ENCODE results near the gene SOCS7. TPM values are rescaled to one million over a fixed set of nuclear protein-coding genes. Genes with fewer than 3 reads are reported as not detected.

The SOCS7 gene
- total RNA-seq, 2 donors from 2014 or later, result 11.4 to 15.3 TPM

GRCh38 chr17:38442548-38442947 is 90.9 kb downstream of the SOCS7 start:
- no peaks in the 10 kb centered on the region for H3K4me1 ChIP-seq
- H3K9ac ChIP-seq (ENCODE audit: low read depth in 2 of 2, low read length in 2 of 2), result no peak overlapping the region
- no peak for DNase-seq
- no peak overlapping the region for H3K4me3 ChIP-seq
- H3K36me3 ChIP-seq, result no peaks in the 10 kb centered on the region
- TF ChIP-seq CTCF (IDR thresholded peaks at IDR 0.05), result no peak
- no peaks in the 10 kb centered on the region for H3K9me3 ChIP-seq
- H3K27ac ChIP-seq, result no peak overlapping the region
- intact Hi-C loops (cut with DNase I), result loop anchor here (5.0 kb wide), 1 partner anchor 40 kb away; no protein-coding TSS in a partner anchor
- no peaks in the 10 kb centered on the region for H3K27me3 ChIP-seq

GRCh38 chr17:38443356-38444031 is 91.8 kb downstream of the SOCS7 start:
- Histone ChIP-seq H3K4me1 (no peaks in the 10 kb centered on the region), H3K9ac (ENCODE audit: low read depth in 2 of 2, low read length in 2 of 2) (no peak overlapping the region), H3K27me3 (no peaks in the 10 kb centered on the region), H3K36me3 (no peaks in the 10 kb centered on the region), H3K27ac (no peak overlapping the region), H3K9me3 (no peaks in the 10 kb centered on the region), H3K4me3 (no peak overlapping the region)
- no peak for DNase-seq
- intact Hi-C loops (cut with DNase I), result loop anchor here (5.0 kb wide), 1 partner anchor 39 kb away; no protein-coding TSS in a partner anchor
- TF ChIP-seq CTCF (IDR thresholded peaks at IDR 0.05), result no peak

- H3K27me3 ChIP-seq, result no peaks in the 10 kb centered on the region
- TF ChIP-seq CTCF (IDR thresholded peaks at IDR 0.05), result peak; percentile 69
- H3K36me3 ChIP-seq, result no peaks in the 10 kb centered on the region
- H3K4me3 ChIP-seq, result no peak overlapping the region
- no peaks in the 10 kb centered on the region for H3K4me1 ChIP-seq
- H3K9ac ChIP-seq (ENCODE audit: low read depth in 2 of 2, low read length in 2 of 2), result no peak overlapping the region
- H3K9me3 ChIP-seq, result no peaks in the 10 kb centered on the region
- H3K27ac ChIP-seq, result no peak overlapping the region
- intact Hi-C loops (cut with DNase I), result loop anchor here (5.0 kb wide), 1 partner anchor 38 kb away; no protein-coding TSS in a partner anchor
- peak; percentile 47 for DNase-seq
Observed at GRCh38 chr17:38444151-38444550, 92.5 kb downstream of the SOCS7 start.

- Histone ChIP-seq H3K27me3 (no peaks in the 10 kb centered on the region), H3K9ac (ENCODE audit: low read depth in 2 of 2, low read length in 2 of 2) (peak overlapping the region in 1 of 2 donors; percentile 3)
- DNase-seq, result no peak
Observed at GRCh38 chr17:38447502-38448085, 96.0 kb downstream of the SOCS7 start.

GRCh38 chr17:38448208-38448771 is 96.6 kb downstream of the SOCS7 start:
- intact Hi-C loops (cut with DNase I), result no loop called here
- no peak for TF ChIP-seq CTCF (IDR thresholded peaks at IDR 0.05)
- DNase-seq, result no peak
- no peak overlapping the region for H3K4me3 ChIP-seq
- no peaks in the 10 kb centered on the region for H3K9me3 ChIP-seq
- H3K27me3 ChIP-seq, result no peaks in the 10 kb centered on the region
- H3K36me3 ChIP-seq, result no peaks in the 10 kb centered on the region
- peak overlapping the region in 1 of 2 donors; percentile 3 for H3K9ac ChIP-seq (ENCODE audit: low read depth in 2 of 2, low read length in 2 of 2)
- H3K4me1 ChIP-seq, result no peaks in the 10 kb centered on the region
- H3K27ac ChIP-seq, result no peak overlapping the region

More at GRCh38 chr17:38447502-38448085, 96.0 kb downstream of the SOCS7 start:
- H3K36me3 ChIP-seq, result no peaks in the 10 kb centered on the region
- H3K27ac ChIP-seq, result no peak overlapping the region
- no peaks in the 10 kb centered on the region for H3K9me3 ChIP-seq
- no peak overlapping the region for H3K4me3 ChIP-seq
- TF ChIP-seq CTCF (IDR thresholded peaks at IDR 0.05), result no peak
- no peaks in the 10 kb centered on the region for H3K4me1 ChIP-seq
- intact Hi-C loops (cut with DNase I), result no loop called here

All from colonic mucosa (tissue), 4 donors.